Measurements from ENCODE around the gene CDKN2B. TPM values are rescaled to one million over a fixed set of nuclear protein-coding genes. Genes with fewer than 3 reads are reported as not detected.

The CDKN2B gene
- total RNA-seq, 2 experiments from 2014 or later, result 2.0 to 3.7 TPM

DNA sequence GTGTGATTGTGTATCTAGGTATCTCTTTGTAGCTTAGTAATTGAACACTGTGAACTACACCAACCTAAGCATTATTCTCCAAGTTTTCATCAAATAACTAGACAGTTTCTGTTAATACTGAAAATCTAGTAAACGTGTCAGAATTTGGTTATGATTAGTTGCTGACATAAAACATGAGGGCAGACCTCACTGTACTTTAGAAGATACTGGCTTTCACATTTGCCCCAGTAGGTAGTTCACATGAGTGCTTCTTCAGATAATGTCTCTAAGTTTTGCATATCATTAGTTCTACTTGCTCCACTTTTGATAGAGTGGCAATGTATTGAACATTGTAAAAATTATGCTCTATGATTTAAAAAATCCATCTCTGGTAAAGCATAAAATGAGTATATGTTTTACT lies 7.1 kb downstream of the CDKN2B start:
- Histone ChIP-seq H3K4me3 (ENCODE audit: low read depth, low read length, poor library complexity, severe bottlenecking) (no peak overlapping the region), H3K36me3 (ENCODE audit: insufficient read depth, low read length) (peaks cover 16% of the 10 kb centered on the region), H3K79me2 (ENCODE audit: insufficient read depth, low read depth, low read length) (peaks cover 75% of the 10 kb centered on the region), H2AFZ (ENCODE audit: low read length) (no peak overlapping the region), H4K20me1 (ENCODE audit: insufficient read depth, low read length) (peaks cover 25% of the 10 kb centered on the region; the same call in 1 of the 2 replicates), H3K4me2 (ENCODE audit: low read length) (peak overlapping the region; percentile 11; the same call in 1 of the 2 replicates), H3K4me1 (ENCODE audit: insufficient read depth, low read length, poor library complexity, severe bottlenecking) (peaks cover 48% of the 10 kb centered on the region), H3K9me2 (ENCODE audit: insufficient read depth, low read length) (no peaks in the 10 kb centered on the region), H3K27ac (ENCODE audit: low read depth, low read length, poor library complexity, severe bottlenecking) (no peak overlapping the region), H3K9me3 (ENCODE audit: low read length) (no peaks in the 10 kb centered on the region)
- ChIA-PET CTCF (ENCODE audit: unreplicated experiment) (no interaction called here), POLR2A (no interaction called here)
- BruUV-seq (replicated peaks), result no TSS peak
- no peak for DNase-seq (ENCODE audit: low spot score)
- TF ChIP-seq, protein P1, sequence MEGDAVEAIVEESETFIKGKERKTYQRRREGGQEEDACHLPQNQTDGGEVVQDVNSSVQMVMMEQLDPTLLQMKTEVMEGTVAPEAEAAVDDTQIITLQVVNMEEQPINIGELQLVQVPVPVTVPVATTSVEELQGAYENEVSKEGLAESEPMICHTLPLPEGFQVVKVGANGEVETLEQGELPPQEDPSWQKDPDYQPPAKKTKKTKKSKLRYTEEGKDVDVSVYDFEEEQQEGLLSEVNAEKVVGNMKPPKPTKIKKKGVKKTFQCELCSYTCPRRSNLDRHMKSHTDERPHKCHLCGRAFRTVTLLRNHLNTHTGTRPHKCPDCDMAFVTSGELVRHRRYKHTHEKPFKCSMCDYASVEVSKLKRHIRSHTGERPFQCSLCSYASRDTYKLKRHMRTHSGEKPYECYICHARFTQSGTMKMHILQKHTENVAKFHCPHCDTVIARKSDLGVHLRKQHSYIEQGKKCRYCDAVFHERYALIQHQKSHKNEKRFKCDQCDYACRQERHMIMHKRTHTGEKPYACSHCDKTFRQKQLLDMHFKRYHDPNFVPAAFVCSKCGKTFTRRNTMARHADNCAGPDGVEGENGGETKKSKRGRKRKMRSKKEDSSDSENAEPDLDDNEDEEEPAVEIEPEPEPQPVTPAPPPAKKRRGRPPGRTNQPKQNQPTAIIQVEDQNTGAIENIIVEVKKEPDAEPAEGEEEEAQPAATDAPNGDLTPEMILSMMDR (conservative IDR thresholded peaks at IDR 0.05; ENCODE audit: low read length), result no peak
- TF ChIP-seq EZH2phosphoT487 (IDR thresholded peaks at IDR 0.05; ENCODE audit: borderline replicate concordance, low read depth, low read length), result no peak
- intact Hi-C loops (cut with micrococcal nuclease; ENCODE audit: unreplicated experiment), result no loop called here

DNA sequence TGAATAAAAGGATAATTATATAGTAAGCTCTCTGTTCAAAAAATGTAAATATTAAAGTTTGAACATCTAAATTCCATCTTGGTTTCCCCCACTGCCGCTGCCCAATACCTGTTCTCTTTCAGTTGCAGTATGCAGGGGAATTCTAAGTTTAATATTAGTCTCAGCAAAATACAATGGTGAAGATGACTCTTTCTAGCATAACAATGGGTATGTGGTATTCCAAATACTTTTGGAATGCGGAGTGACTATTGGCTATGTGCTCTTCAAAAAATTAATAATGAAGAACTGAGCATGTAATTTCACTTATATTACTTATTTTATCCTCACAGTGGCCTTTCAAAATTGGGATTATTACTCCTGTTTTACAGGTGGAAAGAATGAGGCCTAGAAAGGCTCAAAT lies 11.1 kb downstream of the CDKN2B start:
- Histone ChIP-seq H3K9me2 (ENCODE audit: insufficient read depth, low read length) (no peaks in the 10 kb centered on the region), H3K4me2 (ENCODE audit: low read length) (no peak overlapping the region), H3K36me3 (ENCODE audit: insufficient read depth, low read length) (peaks cover 24% of the 10 kb centered on the region), H3K4me3 (ENCODE audit: low read depth, low read length, poor library complexity, severe bottlenecking) (no peak overlapping the region), H3K4me1 (ENCODE audit: insufficient read depth, low read length, poor library complexity, severe bottlenecking) (peaks cover 26% of the 10 kb centered on the region), H4K20me1 (ENCODE audit: insufficient read depth, low read length) (peaks cover 23% of the 10 kb centered on the region; the same call in 1 of the 2 replicates), H3K79me2 (ENCODE audit: insufficient read depth, low read depth, low read length) (peaks cover 84% of the 10 kb centered on the region), H3K9me3 (ENCODE audit: low read length) (no peaks in the 10 kb centered on the region), H3K27ac (ENCODE audit: low read depth, low read length, poor library complexity, severe bottlenecking) (no peak overlapping the region), H2AFZ (ENCODE audit: low read length) (no peak overlapping the region)
- no peak for TF ChIP-seq EZH2phosphoT487 (IDR thresholded peaks at IDR 0.05; ENCODE audit: borderline replicate concordance, low read depth, low read length)
- TF ChIP-seq, protein P1 (conservative IDR thresholded peaks at IDR 0.05; ENCODE audit: low read length), result no peak
- no peak for DNase-seq (ENCODE audit: low spot score)
- intact Hi-C loops (cut with micrococcal nuclease; ENCODE audit: unreplicated experiment), result no loop called here
- POLR2A ChIA-PET, result interaction anchor here (0.7 to 1.1 kb wide), 4 partner anchors 9 to 240 kb away, joined by 3 read pairs; no protein-coding TSS in a partner anchor
- no TSS peak for BruUV-seq (replicated peaks)
- CTCF ChIA-PET (ENCODE audit: unreplicated experiment), result no interaction called here

DNA sequence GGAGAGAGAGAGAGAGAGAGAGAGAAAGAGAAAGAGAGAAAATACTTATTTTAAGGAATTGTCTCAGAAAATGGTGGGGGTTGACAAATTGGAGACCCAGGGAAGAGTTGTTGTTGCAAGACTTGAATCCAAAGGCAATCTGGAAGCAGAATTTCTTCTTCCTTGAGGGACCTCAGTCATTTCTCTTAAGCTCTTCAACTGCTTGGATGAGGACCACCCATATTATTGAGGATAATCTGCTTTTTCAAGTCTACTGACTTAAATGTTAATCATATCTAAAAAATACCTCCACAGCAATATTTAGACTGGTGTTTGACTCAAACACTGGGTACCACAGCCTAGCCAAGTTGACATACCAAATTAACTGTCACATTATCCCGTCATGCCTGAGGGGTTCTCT lies 11.6 kb downstream of the CDKN2B start:
- ChIA-PET POLR2A (interaction anchor here (0.7 to 1.1 kb wide), 4 partner anchors 9 to 241 kb away, joined by 3 read pairs; no protein-coding TSS in a partner anchor), CTCF (ENCODE audit: unreplicated experiment) (no interaction called here)
- no TSS peak for BruUV-seq (replicated peaks)
- H3K4me2 ChIP-seq (ENCODE audit: low read length), result peak overlapping the region; percentile 85; the same call in 1 of the 2 replicates
- intact Hi-C loops (cut with micrococcal nuclease; ENCODE audit: unreplicated experiment), result no loop called here
- H2AFZ ChIP-seq (ENCODE audit: low read length), result no peak overlapping the region
- H3K79me2 ChIP-seq (ENCODE audit: insufficient read depth, low read depth, low read length), result peaks cover 84% of the 10 kb centered on the region
- H3K9me2 ChIP-seq (ENCODE audit: insufficient read depth, low read length), result no peaks in the 10 kb centered on the region
- no peaks in the 10 kb centered on the region for H3K9me3 ChIP-seq (ENCODE audit: low read length)
- peaks cover 23% of the 10 kb centered on the region; the same call in 1 of the 2 replicates for H4K20me1 ChIP-seq (ENCODE audit: insufficient read depth, low read length)
- H3K4me3 ChIP-seq (ENCODE audit: low read depth, low read length, poor library complexity, severe bottlenecking), result no peak overlapping the region
- H3K27ac ChIP-seq (ENCODE audit: low read depth, low read length, poor library complexity, severe bottlenecking), result no peak overlapping the region
- H3K36me3 ChIP-seq (ENCODE audit: insufficient read depth, low read length), result peaks cover 28% of the 10 kb centered on the region
- no peak for DNase-seq (ENCODE audit: low spot score)
- H3K4me1 ChIP-seq (ENCODE audit: insufficient read depth, low read length, poor library complexity, severe bottlenecking), result peaks cover 26% of the 10 kb centered on the region
- TF ChIP-seq, protein P1 (conservative IDR thresholded peaks at IDR 0.05; ENCODE audit: low read length), result no peak
- TF ChIP-seq EZH2phosphoT487 (IDR thresholded peaks at IDR 0.05; ENCODE audit: borderline replicate concordance, low read depth, low read length), result no peak
